GM12875 (cell line): ENCODE data around the gene RTRAF.

ENCODE experiments used
- H3K4me3 ChIP-seq: one replicate; pipeline ENCODE4 v1.5.1; 2011; ENCODE audit warnings: low read depth, low read length, control low read depth
- CTCF ChIP-seq: IDR thresholded peaks from 2 replicates; pipeline ENCODE4 v1.5.1; 2011; ENCODE audit warnings: low read depth, mild to moderate bottlenecking, control low read depth, inconsistent platforms, low read length, moderate library complexity, borderline replicate concordance; ENCODE audit not compliant: insufficient read depth

RTRAF gene

GRCh38 chr14:51957950-51958349 is 31.4 kb upstream of the RTRAF start:
- no peak for TF ChIP-seq CTCF
- H3K4me3 ChIP-seq = no peak overlapping the region

DNA sequence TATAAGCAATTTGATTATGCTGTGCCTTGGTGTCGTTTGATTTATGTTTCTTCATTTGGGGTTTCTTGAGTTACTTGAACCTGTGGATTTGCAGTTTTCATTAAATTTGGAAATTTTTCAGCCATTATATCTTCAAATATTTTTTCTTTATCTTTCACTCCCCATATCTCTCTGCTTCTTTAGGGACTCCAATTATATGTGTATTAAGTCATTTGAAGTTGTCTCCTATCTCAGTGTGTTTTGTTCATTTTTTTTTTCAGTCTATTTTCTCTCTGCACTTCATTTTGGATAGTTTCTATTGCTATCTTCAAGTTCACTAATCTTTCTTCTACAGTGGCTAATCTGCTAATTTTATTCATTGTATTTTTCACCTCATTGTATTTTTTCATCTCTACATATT is 29.4 kb upstream of the RTRAF start:
- no peak for TF ChIP-seq CTCF
- no peak overlapping the region for H3K4me3 ChIP-seq

- no peak for TF ChIP-seq CTCF
- no peak overlapping the region for H3K4me3 ChIP-seq
Observed at GRCh38 chr14:51960866-51961265, 28.5 kb upstream of the RTRAF start.

- no peak for TF ChIP-seq CTCF
- no peak overlapping the region for H3K4me3 ChIP-seq
Observed at GRCh38 chr14:51962711-51963110, 26.6 kb upstream of the RTRAF start.

- TF ChIP-seq CTCF = no peak
- no peak overlapping the region for H3K4me3 ChIP-seq
Observed at GRCh38 chr14:51963286-51963685, 26.1 kb upstream of the RTRAF start.

- TF ChIP-seq CTCF = no peak
- no peak overlapping the region for H3K4me3 ChIP-seq
Observed at GRCh38 chr14:51967521-51967920, 21.8 kb upstream of the RTRAF start.

- no peak overlapping the region for H3K4me3 ChIP-seq
- TF ChIP-seq CTCF = no peak
Observed at GRCh38 chr14:51969852-51970540, 19.4 kb upstream of the RTRAF start.
